ENCODE results near the gene TRIM3. TPM values are rescaled to one million over a fixed set of nuclear protein-coding genes. Genes with fewer than 3 reads are reported as not detected.
A peak's percentile ranks its signal among the peaks of the same experiment; 100 is the strongest.

TRIM3 gene
- total RNA-seq, 1 experiment from 2014 or later, result 21.1 TPM

DNA sequence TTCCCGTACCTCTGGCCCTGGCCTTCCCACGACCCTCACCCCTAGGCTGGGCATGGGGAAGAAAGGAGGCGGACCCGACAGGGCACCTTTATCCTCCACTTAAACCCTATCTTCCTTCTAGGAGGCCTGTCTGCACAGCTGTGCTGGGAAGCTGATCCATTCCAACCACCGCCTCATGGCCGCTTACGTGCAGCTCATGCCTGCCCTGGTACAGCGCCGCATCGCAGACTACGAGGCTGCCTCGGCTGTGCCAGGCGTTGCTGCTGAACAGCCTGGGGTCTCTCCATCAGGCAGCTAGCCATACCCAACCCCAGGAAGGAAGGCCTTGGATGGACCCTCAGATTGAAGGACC, 8.2 kb upstream of the TRIM3 start:
- no peak for DNase-seq (ENCODE audit: low read depth)
- in situ Hi-C loops (cut with HindIII; ENCODE audit: low pct_unique_long_range_greater_than_20kb, low sequenced_read_pairs), result no loop called here

DNA sequence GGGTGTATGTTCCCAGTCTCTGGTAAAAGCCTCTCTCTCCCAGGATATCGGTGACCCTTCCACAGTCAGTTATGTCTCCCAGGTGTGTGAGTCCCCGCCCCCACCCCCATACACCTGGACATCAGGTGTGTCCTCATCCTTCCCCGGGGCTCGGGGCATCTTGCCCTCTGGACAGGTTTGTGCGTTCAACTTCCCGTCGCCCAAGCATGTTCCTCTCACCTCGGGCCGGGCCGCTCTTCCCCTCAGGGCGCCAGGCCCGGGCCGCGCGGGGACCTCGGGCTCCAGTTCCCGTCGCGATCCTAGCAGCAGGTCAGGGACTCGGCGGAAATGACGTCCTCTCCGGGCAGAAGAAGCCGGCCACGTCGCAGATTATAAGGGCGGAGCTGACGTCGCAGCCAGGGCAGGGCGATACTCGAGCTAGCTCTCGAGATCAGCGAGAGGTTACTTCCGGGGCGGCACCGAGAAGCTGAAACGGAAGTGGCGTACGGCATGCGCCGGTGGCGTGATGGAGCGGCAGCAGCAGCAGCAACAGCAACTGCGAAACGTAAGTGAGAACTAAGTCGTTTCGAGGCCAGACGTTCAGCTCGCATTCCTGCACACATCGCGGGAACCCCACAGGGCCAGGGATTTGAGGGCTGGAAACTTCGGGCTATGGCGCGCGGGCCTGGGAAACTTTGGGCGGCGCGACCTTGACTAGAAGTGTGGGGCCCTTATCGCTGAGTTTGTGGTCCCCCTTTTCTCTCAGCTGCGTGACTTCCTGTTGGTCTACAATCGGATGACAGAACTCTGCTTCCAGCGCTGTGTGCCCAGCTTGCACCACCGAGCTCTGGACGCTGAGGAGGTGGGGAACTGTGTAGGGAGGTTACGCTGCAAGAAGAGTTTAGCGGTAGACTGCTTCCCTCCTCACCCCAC, 7.5 kb upstream of the TRIM3 start, which contains the start of the genes ARFIP2 and TIMM10B:
Gene ARFIP2 (minus strand): TSS at position 320 of the 912 bp plus-strand sequence. CDS start 910 bp downstream, outside the sequence.
Gene TIMM10B (plus strand): TSS at position 490 of the 912 bp plus-strand sequence. CDS start 16 bp downstream, at position 506.
- DNase-seq (ENCODE audit: low read depth), result peak; percentile 91
- in situ Hi-C loops (cut with HindIII; ENCODE audit: low pct_unique_long_range_greater_than_20kb, low sequenced_read_pairs), result no loop called here

DNA sequence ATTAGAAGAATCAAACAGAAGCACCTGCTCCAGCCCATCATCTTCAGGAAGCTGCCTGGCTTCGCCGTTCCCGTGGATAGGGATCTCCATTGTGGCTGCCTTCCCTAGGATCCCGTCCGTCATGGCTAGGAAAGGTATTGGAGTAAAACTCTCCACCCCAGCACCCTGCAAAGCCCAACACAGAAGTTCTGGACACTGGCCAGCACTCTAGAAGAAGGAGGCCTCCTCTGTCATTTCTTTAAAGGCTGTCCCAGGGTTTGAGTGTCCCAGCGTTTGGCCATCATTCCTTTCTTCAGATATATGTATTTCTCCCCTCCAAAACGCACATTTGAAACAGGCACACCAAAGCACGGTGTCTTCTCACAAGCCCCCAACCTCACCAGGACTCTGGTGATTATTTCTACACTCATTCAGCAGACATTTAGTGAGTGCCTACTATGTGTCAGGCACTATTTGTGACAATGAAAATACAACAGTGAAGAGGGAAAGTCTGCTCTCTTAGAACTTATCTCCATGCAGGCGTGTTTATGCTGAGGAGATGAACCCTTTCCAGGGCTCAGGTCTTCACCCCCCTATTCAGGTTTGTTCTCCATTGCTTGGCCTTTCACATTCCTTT, 6.7 kb upstream of the TRIM3 start:
- DNase-seq (ENCODE audit: low read depth), result no peak
- in situ Hi-C loops (cut with HindIII; ENCODE audit: low pct_unique_long_range_greater_than_20kb, low sequenced_read_pairs), result no loop called here

DNA sequence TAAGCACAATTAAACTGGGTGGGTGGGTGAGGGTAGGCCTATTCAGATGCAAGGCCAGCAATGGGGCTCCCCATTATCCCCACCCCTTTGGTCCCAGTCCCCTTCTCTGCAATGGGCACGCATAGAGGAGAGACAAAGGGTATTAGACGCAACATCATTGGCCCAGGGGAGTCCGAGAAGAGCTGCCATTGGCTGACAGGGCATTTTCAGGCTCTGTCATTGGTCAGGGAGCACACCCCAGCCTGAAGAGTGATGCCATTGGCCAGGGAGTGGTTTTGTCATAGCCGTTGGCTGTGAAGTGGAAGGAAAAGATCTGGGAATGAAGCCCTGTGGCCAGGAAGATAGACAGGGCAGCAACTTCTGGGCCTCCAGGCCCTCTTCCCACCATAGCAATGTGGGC, 2.8 kb upstream of the TRIM3 start:
- no peak for DNase-seq (ENCODE audit: low read depth)
- in situ Hi-C loops (cut with HindIII; ENCODE audit: low pct_unique_long_range_greater_than_20kb, low sequenced_read_pairs), result no loop called here

DNA sequence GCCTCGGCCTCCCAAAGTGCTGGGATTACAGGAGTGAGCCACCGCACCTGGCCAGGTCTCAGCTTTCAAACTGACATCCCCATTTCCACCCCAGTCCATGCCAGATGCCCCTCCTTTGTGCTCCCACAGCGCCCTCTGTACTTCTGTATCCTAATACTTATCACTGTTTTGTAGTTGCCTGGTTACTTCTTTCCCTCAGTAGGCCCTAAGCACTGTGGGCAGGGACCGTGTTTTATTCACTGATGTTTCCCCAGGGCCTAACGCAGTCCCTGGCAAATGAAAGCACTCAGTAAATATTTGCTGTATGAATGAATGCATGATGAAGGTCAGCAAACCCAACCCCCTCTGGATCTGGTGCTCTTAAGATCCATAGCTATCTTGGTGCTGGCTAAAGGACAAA, 2.2 kb upstream of the TRIM3 start:
- in situ Hi-C loops (cut with HindIII; ENCODE audit: low pct_unique_long_range_greater_than_20kb, low sequenced_read_pairs), result no loop called here
- no peak for DNase-seq (ENCODE audit: low read depth)

DNA sequence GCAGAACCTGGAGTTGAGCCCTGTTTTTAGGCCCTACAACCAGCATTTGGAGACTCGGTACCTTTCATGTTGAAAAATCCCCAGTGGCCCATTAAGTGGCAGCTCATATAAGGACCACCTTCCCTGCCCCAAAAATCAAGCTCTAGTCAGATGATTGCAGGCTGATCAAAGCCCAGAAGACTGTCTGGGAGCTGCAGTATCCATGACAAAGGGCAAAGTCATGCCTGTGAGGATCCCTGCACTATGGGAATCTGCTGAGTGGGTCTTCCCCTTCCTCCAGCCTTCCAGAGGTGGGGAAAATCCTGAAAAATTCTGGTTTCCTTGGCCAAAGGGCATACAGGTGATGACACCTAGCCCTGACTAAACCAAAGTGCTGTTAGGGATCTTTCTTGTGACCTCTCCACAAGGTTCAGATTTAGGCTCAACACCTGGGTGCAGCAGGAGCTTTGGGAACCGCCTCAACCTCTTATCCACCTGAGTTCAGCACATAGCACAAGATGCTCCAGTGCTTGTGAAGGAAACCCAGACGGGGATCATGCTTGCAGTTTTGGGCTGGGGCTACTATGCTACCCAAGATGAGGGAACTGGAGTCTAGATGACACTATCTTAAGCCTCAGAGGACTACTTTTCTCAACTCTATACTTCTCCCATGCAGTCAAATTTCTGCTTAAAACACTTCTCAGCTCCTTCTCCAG, 1.2 kb upstream of the TRIM3 start:
- DNase-seq (ENCODE audit: low read depth), result no peak
- in situ Hi-C loops (cut with HindIII; ENCODE audit: low pct_unique_long_range_greater_than_20kb, low sequenced_read_pairs), result no loop called here

DNA sequence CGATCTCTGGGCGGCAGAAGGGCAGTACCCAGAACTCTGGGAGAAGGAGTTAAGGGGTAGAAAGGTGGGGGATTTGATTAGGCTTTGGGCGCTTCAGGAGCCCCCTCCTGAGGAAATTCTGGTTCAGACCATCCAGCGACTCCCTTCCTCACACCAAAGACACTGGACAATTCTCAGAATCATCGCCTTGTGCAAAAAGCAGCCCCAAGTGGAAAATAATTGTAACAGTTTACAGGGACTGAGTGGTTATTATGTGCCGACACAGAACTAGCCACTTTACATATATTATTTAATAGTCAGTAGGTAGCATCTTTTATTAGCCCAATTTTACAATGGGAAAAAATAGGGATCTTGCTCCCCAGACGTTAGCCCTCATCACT, 662 bp upstream of the TRIM3 start:
- DNase-seq (ENCODE audit: low read depth), result no peak
- in situ Hi-C loops (cut with HindIII; ENCODE audit: low pct_unique_long_range_greater_than_20kb, low sequenced_read_pairs), result no loop called here

DNA sequence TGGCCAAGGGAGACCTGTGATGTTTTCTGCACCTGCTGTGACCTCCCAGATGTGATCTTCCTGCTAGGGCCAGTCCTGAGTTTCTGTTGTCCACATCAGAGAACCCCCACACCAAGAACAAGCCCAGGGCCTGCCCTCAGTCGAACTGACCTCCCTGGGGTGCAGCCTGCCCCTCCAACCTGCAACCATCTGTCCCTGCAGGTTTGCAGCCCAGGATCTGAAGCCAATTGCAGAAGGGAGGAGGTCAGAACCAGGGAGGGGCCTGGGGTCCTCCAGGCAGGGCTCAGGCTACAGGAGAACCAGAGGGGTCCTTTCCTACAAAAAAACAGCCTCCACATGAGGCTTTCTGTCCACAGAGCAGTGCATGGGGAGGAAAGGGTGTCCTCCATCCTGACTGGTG, 807 bp downstream of the TRIM3 start:
- in situ Hi-C loops (cut with HindIII; ENCODE audit: low pct_unique_long_range_greater_than_20kb, low sequenced_read_pairs), result no loop called here

DNA sequence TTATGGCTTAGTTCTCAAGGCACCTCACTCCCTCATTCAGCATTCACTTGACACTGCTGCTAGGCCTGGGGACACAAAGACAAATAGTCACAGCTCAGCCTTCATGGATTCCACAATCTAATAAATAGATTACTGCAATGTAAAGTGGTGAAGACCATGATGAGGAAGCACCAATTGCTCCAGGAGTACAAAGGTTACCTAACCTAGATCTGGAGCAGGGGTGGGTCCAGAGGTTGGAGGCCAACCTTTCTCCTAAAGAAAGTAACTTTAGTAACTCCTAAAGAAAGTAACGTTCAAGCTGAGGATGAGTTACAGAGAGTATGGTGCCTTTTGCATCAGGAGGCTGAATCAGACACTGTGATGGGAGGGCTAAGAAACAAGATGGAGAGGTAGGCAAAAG, 4.1 kb downstream of the TRIM3 start:
- DNase-seq (ENCODE audit: low read depth), result no peak
- in situ Hi-C loops (cut with HindIII; ENCODE audit: low pct_unique_long_range_greater_than_20kb, low sequenced_read_pairs), result no loop called here

More for the DNA sequence above, 807 bp downstream of the TRIM3 start:
- no peak for DNase-seq (ENCODE audit: low read depth)

DNA sequence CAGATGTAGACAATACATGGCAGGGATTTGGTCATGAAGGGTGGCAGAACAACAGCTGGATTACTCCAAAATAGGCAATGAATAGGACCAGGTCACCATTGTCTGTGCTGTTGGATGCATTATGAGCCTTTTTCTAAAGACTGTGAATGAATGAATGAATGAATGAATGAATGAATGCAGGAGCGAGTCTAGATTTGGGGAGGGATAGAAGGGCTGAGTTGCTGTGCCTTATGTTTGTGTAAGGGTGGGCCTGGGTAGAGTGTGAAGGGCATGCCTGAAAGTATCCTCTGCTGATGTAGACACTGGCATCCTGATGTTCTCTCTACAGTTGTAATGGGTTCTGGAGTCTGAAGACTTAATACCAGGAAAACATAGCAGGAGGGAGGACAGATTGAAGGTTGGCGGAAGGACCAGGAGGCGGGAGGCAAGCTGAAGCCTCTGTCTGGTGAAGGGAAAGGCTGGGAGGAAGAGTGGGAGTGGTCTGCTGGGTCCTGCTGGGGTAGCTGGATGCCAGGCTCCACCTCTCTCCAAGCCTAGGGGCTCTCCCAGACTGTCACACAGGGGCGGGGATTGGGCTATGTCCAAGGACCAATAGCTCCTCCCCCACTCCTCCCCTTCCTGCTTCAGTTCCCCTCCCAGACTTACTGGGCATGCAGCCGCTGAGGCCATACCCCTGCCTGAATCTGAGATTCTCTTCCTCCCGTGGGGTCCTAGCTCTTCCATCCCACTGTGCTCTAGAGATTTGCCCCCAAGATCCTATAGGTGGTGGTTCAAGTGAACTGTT, 4.8 kb downstream of the TRIM3 start:
- in situ Hi-C loops (cut with HindIII; ENCODE audit: low pct_unique_long_range_greater_than_20kb, low sequenced_read_pairs), result no loop called here
- DNase-seq (ENCODE audit: low read depth), result peak; percentile 92

DNA sequence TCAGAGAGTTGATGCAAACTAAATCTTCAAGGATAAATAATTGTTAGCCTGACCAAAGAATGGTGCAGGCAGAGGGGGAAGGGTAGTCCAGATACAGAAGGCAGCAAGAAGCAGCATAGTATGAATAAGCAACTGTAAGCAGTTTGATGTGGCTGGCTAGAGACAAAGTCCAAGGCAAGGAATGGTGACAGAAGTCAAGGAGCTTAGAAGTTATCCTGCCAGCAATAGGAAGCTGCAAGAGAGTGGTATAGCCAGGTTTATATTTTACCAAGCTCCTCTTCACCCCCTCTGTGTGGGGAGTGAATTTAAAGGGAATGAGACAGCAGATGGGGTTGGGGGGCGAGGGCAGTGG, 14.7 kb downstream of the TRIM3 start:
- in situ Hi-C loops (cut with HindIII; ENCODE audit: low pct_unique_long_range_greater_than_20kb, low sequenced_read_pairs), result no loop called here
- DNase-seq (ENCODE audit: low read depth), result no peak

DNA sequence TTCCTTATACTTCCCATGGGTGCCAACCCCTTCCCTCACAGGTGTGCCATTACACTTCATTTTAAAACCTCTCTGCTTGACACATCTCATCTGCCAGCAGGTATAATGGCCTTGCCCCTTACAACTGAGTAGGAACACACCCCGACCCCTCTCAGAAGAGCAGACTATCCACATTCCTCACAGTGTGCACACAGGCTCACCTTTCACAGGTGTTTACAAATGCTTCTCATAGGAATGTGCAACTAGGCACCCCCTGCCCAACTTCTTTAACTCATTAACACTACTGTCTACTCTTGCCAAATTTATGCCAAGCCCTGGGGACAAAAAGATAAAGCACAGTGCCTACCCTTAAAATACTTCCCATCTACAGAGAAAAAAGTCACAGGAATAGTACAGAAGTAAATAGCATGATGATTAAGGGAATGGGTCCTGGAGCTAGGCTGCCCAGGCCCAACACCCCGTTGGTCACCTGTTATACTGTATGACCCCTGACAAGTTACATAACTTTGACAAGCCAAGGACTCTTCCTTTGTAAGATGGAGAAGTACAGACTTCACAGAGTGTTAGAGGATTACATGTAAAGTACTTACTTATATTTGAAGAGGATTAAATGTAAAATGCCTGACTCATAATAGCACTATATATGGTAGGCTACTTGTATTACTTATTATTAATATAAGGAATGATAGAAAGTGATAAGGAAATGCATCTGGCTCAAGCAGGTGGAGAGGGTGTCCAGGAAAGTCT, 15.2 kb downstream of the TRIM3 start:
- in situ Hi-C loops (cut with HindIII; ENCODE audit: low pct_unique_long_range_greater_than_20kb, low sequenced_read_pairs), result no loop called here
- no peak for DNase-seq (ENCODE audit: low read depth)

DNA sequence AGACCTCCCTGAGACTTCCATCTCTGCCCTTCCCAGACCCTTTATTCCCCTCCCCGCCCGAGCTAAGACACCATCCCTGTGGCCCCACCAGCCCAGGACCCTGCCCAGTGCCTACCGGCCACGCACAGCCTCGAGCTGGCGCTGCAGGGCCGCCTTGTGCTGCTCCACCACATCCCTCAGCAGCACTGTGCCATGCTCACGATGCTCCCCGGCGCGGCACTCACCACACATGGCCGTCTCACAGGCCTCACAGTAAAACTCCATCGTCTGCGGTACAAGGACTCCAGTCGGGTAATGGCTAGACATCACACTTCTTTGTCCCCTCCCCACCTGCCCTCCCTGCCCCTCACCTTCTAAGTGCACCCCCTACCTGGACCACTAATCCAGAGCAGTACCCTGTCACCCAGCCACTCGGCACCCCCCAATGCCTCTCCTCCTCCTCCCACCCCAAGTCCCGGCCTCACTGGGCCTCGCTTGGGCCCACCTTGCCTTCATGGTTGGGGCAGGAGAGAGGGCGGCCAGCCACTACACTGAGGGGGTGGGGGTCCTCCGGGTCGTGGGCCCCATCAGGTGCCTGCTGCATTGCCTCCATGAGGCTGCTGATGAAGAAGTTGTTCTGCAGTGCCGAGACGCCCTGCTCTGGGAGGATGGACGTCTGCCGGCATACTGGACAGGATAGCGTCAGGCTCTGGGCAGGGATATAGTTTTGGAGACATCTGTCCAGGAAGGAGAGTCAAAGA, 16.0 kb downstream of the TRIM3 start:
- DNase-seq (ENCODE audit: low read depth), result no peak
- in situ Hi-C loops (cut with HindIII; ENCODE audit: low pct_unique_long_range_greater_than_20kb, low sequenced_read_pairs), result no loop called here

DNA sequence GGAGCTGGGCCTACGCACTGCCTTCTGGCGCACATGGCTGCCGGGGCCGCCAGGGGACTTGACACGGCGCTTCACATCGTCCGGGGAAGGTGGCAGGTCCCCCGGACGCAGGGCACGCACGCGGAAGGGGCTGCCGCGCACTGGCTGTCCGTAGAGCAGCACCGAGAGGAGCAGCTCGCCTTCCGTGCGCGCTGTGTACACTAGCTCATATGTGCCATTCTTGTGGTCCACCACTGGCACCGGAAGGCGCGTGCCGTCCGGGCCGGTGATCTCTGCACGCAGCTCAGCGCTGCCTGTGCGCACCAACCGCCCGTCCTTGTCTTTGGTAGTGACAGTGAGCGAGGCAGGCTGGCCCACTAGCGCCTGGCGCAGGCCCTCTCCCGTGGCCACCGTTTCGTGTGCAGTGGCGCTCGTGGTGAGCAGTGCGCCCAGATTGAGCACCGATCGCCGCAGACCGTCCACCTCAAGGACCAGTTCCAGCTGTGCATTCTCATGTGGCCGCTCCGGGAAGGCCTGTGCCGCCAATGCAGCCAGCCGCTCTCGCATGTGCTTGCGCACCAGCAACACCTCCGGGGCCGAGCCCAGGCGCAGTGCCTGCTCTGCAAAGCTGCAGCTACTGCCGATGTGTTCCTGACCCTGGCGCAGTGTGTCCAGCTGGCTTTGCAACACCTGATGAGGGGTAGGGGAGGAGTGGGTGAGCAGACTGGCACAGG, 17.2 kb downstream of the TRIM3 start:
- in situ Hi-C loops (cut with HindIII; ENCODE audit: low pct_unique_long_range_greater_than_20kb, low sequenced_read_pairs), result no loop called here
- no peak for DNase-seq (ENCODE audit: low read depth)

DNA sequence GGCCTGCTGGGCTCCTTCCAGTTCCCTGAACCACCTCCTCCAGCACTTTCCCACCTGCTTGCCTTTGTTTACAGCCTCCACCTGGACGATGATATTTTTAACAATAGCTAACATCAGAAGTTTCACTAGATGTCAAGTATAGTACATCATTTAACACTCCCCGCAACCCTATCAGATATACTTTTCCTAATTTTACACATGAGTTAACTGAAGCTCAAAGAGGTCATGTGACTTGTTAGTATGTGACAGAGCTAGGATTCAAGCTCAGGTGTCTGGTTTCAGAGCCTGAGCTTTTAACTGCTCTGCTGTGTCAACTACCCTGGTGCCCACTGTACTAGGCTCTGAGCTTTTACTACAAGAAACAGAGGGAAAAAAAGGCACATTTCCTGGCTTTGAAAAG, 18.7 kb downstream of the TRIM3 start:
- in situ Hi-C loops (cut with HindIII; ENCODE audit: low pct_unique_long_range_greater_than_20kb, low sequenced_read_pairs), result no loop called here
- DNase-seq (ENCODE audit: low read depth), result no peak

DNA sequence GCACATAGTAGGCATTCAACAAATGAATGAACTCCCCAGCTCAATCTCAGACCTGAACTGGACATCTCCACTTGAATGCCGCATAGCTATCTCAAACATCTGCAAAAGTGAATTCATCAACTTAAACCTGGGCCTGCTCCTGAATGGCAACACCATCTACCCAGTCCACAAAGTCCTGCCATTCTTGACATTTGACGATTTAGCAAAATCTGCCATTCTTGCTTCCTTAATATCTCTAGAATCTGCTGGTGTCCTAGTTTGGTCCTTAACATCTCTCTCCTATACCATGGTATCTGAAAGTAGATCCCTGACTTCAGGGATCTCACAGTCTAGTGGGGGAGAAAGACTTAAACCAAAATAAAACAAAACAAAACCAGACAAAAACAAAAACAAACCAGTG, 20.6 kb downstream of the TRIM3 start:
- in situ Hi-C loops (cut with HindIII; ENCODE audit: low pct_unique_long_range_greater_than_20kb, low sequenced_read_pairs), result no loop called here
- DNase-seq (ENCODE audit: low read depth), result no peak

DNA sequence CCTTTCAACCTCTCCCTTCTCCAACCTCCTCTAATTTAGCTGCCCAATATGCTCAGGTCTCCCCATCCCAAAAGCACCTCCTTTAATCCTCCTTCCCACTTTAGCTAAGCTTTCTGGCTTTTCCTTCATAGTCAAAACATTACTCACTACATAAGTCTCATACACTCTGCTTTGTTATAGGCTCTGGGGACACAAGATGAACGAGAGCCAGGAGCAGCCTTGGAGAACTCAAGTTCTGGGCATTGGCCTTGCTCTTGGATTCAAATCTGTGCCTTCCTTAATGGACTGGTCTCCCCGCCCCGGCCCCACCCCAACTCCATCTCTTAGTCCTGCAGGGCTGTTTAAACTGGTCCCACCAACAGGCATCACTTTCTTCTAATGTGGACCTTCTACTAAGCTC, 21.5 kb downstream of the TRIM3 start:
- no peak for DNase-seq (ENCODE audit: low read depth)
- in situ Hi-C loops (cut with HindIII; ENCODE audit: low pct_unique_long_range_greater_than_20kb, low sequenced_read_pairs), result no loop called here
